HepG2 (cell line): ENCODE results near the gene VAMP8. TPM values are rescaled to one million over a fixed set of nuclear protein-coding genes. Genes with fewer than 3 reads are reported as not detected.
A peak's percentile ranks its signal among the peaks of the same experiment; 100 is the strongest.

ENCODE experiments used
- ATAC-seq: fragments of 200-7000 bp; cut with Tn5 transposase; 3 replicates; pipeline ENCODE4 v1.9.1; 2020; ENCODE audit warnings: mild to moderate bottlenecking, moderate library complexity
- BruUV-seq: library from RNA; stranded (reverse); fragments of 400-500 nt; replicated peaks from 2 replicates; lab custom pipeline; 2021; lab: Mats Ljungman, UMichigan
- CTCF ChIA-PET: fragments of 300-600 bp; formaldehyde crosslinking; extraction: SDS; loops from one replicate; lab custom pipeline; 2021; ENCODE audit warnings: low total read pairs, inconsistent platforms, low intra/inter-chr PET ratio; lab: Yijun Ruan, JAX
- POLR2A ChIA-PET: fragments of 350-600 bp; sonication (Branson Sonifier 250); formaldehyde crosslinking; loops from one replicate; lab custom pipeline; 2020; ENCODE audit warnings: antibody characterized with exemption, inconsistent platforms; lab: Yijun Ruan, JAX
- DNase-seq: peaks from one replicate; pipeline ENCODE4 v3.0.0-alpha.2; 2015; ENCODE audit warnings: low spot score
- FAIRE-seq: peaks from 3 replicates; lab custom pipeline; 2011; peaks lifted over from hg19 to GRCh38; lab: Jason Lieb, UNC
- H2AFZ ChIP-seq: one replicate; pipeline ENCODE4 v1.6.1; 2011; ENCODE audit warnings: low read length, inconsistent platforms
- H3K27ac ChIP-seq: fragments of 300-600 bp; 3 replicates; pipeline ENCODE4 v1.8.0; 2011; ENCODE audit warnings: mixed run types, mild to moderate bottlenecking, mixed read lengths, low read length, inconsistent platforms; ENCODE audit not compliant: insufficient read depth; ENCODE audit errors: extremely low read length
- H3K27me3 ChIP-seq, 2 experiments: fragments of 200-600 bp in 1 of 2; 2 replicates in 1 of 2; 3 replicates in 1 of 2; pipeline versions ENCODE4 v1.6.0 to v1.8.0; 2011; ENCODE audit warnings: low read length in 2 of 2, mild to moderate bottlenecking in 2 of 2, moderate library complexity in 2 of 2, inconsistent platforms in 1 of 2; ENCODE audit not compliant: insufficient read depth in 2 of 2, control insufficient read depth in 1 of 2
- H3K36me3 ChIP-seq, 2 experiments: fragments of 200-600 bp in 1 of 2; replicated peaks in 1 of 2; 2 replicates in 1 of 2; 3 replicates in 1 of 2; pipeline versions ENCODE4 v1.5.1 to v1.8.0; 2011; ENCODE audit warnings: low read length in 2 of 2, inconsistent platforms in 1 of 2; ENCODE audit not compliant: insufficient read depth in 2 of 2, control insufficient read depth in 1 of 2
- H3K4me1 ChIP-seq: 2 replicates; pipeline ENCODE4 v1.5.1; 2012; ENCODE audit warnings: low read length, inconsistent platforms; ENCODE audit not compliant: insufficient read depth
- H3K4me2 ChIP-seq: 2 replicates; pipeline ENCODE4 v1.6.0; 2011; ENCODE audit warnings: low read depth, low read length, inconsistent platforms
- H3K4me3 ChIP-seq, 3 experiments: fragments of 200-600 bp in 1 of 3; sonication (generic), shearing (Covaris generic) in 1 of 3; replicated peaks in 1 of 3; 2 replicates each; pipeline ENCODE4 v1.5.1; 2011 to 2016; ENCODE audit warnings: low read length in 3 of 3, inconsistent platforms in 2 of 3, low read depth in 2 of 3, mild to moderate bottlenecking in 2 of 3, control low read depth in 1 of 3, mixed read lengths in 1 of 3; ENCODE audit not compliant: insufficient read depth in 1 of 3
- H3K79me2 ChIP-seq: one replicate; pipeline ENCODE4 v1.6.1; 2011; ENCODE audit warnings: low read length, inconsistent platforms; ENCODE audit not compliant: insufficient read depth
- H3K9ac ChIP-seq: 2 replicates; pipeline ENCODE4 v1.6.0; 2011; ENCODE audit warnings: mild to moderate bottlenecking, low read depth, low read length, inconsistent platforms; ENCODE audit not compliant: insufficient read depth
- H3K9me3 ChIP-seq: 2 replicates; pipeline ENCODE4 v1.5.1; 2012; ENCODE audit warnings: mild to moderate bottlenecking, low read length
- H4K20me1 ChIP-seq: 2 replicates; pipeline ENCODE4 v1.6.0; 2011; ENCODE audit warnings: inconsistent platforms, mild to moderate bottlenecking, low read length, moderate library complexity; ENCODE audit not compliant: insufficient read depth
- FOXO1 ChIP-seq: sonication (generic); formaldehyde crosslinking; IDR thresholded peaks from 2 replicates; pipeline ENCODE4 v1.4.0; 2020; ENCODE audit warnings: missing genetic modification reagents
- NCOA2 ChIP-seq: sonication (generic); formaldehyde crosslinking; IDR thresholded peaks from 2 replicates; pipeline ENCODE4 v1.8.0; 2022; ENCODE audit warnings: inconsistent platforms
- NFRKB ChIP-seq: fragments of 450-650 bp; IDR thresholded peaks from 2 replicates; pipeline ENCODE4 v1.6.1; 2017
- POLR2AphosphoS5 ChIP-seq: IDR thresholded peaks from 2 replicates; pipeline ENCODE4 v1.6.1; 2012; ENCODE audit warnings: low read depth, low read length
- SP1 ChIP-seq, 2 experiments: fragments of 450-650 bp in 1 of 2; sonication (generic) in 1 of 2; formaldehyde crosslinking in 1 of 2; IDR thresholded peaks; 2 replicates each; pipeline versions ENCODE4 v1.4.0 to v1.6.1; 2016 to 2020; ENCODE audit warnings: missing genetic modification reagents in 1 of 2
- ZBTB20 ChIP-seq: sonication (generic); formaldehyde crosslinking; IDR thresholded peaks from 2 replicates; pipeline ENCODE4 v1.8.1; 2023; ENCODE audit warnings: missing genetic modification reagents, low read depth, mild to moderate bottlenecking, borderline replicate concordance
- ZNF335 ChIP-seq: sonication (generic); formaldehyde crosslinking; IDR thresholded peaks from 2 replicates; pipeline ENCODE4 v1.4.0; 2020; ENCODE audit warnings: missing genetic modification reagents
- ZNF709 ChIP-seq: sonication (generic); formaldehyde crosslinking; IDR thresholded peaks from 2 replicates; pipeline ENCODE4 v1.5.0; 2020; ENCODE audit warnings: mild to moderate bottlenecking, missing genetic modification reagents
- WGBS: methylation state at CpG from one replicate; pipeline ENCODE4 v1.1.6; 2017; ENCODE audit warnings: low lambda C conversion rate; 5-methylcytosine and 5-hydroxymethylcytosine counted together
- in situ Hi-C: cut with HindIII; loops from 2 replicates; pipeline ENCODE4 v1.10.0; 2017; ENCODE audit warnings: low pct_unique_long_range_greater_than_20kb; ENCODE audit not compliant: extremely low pct_ligation_motif_present
- intact Hi-C: fragments of 100-400 bp; cut with micrococcal nuclease; formaldehyde crosslinking; loops from one replicate; pipeline ENCODE4 v1.10.0; 2022; ENCODE audit not compliant: unreplicated experiment
- polyA plus RNA-seq, 8 experiments: library from polyadenylated mRNA; depleted of rRNA in 3 of 8; stranded (reverse) in 7 of 8; unstranded in 1 of 8; fragments of >200 nt; fragmentation: Illumina TruSeq in 4 of 8; extraction: Trizol in 4 of 8; gene quantifications; 2 replicates each; pipeline versions ENCODE4 v1.2.1 to v1.2.3, GENCODE V29; 2011 to 2016; ENCODE audit warnings: low read depth in 4 of 8, missing spikeins in 1 of 8, mixed read lengths in 1 of 8; ENCODE audit not compliant: insufficient read depth in 1 of 8
- total RNA-seq, 5 experiments: library from RNA; depleted of rRNA; stranded (reverse); fragments of >200 nt; fragmentation: Illumina TruSeq; extraction: Trizol; gene quantifications; 2 replicates each; pipeline ENCODE4 v1.2.3, GENCODE V29; 2016; ENCODE audit warnings: low read depth in 1 of 5
- TF ChIP-seq, protein P1 (sequence below): sonication (generic); formaldehyde crosslinking; IDR thresholded peaks from 2 replicates; pipeline ENCODE4 v1.4.0; 2020; ENCODE audit warnings: missing genetic modification reagents, borderline replicate concordance
- TF ChIP-seq, protein P2 (sequence below), 2 experiments: IDR thresholded peaks; 2 replicates each; pipeline ENCODE4 v1.6.1; 2011 to 2012; ENCODE audit warnings: low read length in 2 of 2, borderline replicate concordance in 1 of 2, low read depth in 1 of 2, mild to moderate bottlenecking in 1 of 2, moderate library complexity in 1 of 2

The VAMP8 gene
- total and polyA plus RNA-seq, 2 of the 13 experiments (the other 11 are each of a cell fraction or from before 2014, with no cell fraction given) = 83.3 to 157 TPM

DNA sequence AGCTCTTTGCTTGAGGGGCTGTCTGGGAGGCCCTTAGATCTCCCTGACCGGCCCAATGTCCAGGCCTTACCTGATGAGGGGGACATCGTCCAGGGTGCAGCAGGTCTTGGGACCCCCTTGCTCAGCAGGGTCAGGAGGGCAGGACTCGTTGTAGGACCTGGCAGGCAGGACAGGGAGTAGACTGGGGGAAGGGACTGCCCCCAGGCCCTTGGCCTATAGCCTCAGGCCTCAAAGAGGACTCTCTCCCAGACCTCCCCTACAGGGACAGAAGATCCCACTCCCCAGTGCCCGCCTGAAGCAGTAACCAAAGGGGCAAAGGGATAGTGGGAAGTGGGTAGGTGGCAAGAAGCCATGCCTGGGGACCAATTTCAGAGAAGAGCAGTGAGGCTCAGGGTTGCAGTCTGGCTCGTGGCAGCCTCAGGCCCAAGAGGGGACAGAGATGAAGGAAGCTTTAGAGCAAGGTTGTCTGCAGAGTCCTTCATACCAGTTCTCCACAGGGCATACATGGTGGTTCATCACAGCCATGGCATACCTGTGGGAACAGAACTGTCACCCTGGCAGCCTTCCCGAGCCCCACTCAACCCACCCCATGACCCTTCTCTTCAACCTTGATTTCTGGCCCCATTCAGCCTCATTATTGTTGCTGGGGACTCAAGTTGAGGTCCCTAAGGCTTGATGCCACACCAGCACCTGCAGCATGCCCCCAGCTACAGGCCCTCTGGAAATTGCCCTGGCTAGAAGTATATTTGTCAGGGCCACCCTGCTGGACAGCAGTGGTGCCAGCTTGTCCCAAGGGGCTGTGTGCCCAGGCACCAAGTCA is 23.8 kb downstream of the VAMP8 start (continued):
- TF ChIP-seq FOXO1 (CRISPR knock-in tag) = no peak
- no peak for TF ChIP-seq SP1 (IDR thresholded peaks at IDR 0.05)
- TF ChIP-seq SP1 (CRISPR knock-in tag; IDR thresholded peaks at IDR 0.05) = no peak
- 0 out of 2 replicates have a peak, but pooled peaks have one; percentile 10 for TF ChIP-seq ZBTB20
- TF ChIP-seq ZNF709 (CRISPR knock-in tag) = 0 out of 2 replicates have a peak, but pooled peaks have one; percentile 33
- TF ChIP-seq POLR2AphosphoS5 = 0 out of 2 replicates have a peak, but pooled peaks have one; percentile 15

DNA sequence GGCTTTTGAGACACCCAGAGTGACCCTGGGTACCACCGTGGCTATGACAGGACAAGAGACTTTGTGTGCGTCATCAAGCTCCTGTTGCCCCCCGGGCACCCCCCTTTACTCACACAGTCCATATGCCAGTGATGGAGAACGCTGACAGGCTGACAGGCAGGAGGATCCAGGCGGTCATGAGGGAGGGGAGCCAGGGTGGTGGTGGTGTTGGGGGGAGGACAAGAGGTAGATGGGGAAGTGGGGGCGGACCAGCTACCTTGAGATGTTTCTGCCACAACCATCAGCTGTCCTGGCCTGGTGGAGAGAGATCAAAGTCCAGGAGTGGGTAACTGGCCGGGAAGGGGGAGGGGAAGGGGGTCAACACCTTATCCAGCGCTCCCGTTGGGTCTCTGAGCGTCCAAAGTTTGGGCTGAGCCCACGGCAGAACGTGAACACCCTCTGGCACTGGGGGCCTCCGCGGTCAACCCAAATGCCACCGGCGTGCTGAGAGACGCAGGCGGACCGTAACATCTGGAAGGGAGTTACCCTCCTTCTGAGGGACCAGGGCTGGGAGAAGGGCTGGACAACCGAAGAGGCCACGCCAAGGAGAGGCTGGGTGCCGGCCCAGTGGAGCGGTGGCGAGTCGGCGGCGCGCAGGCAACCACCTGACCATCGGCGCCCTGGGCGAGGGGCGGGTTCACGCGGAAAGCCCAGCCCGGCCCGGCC is 24.5 kb downstream of the VAMP8 start:
- Histone ChIP-seq H3K4me2 (peak overlapping the region; percentile 93), H3K9me3 (no peaks in the 10 kb centered on the region), H2AFZ (no peak overlapping the region), H3K36me3 (peaks cover 7 to 33% of the 10 kb centered on the region in 2 experiments), H3K79me2 (peaks cover 48% of the 10 kb centered on the region), H3K4me3 (peak overlapping the region; percentile 84 to 98 (median 91)), H3K27ac (peak overlapping the region; percentile 80), H3K27me3 (no peaks in the 10 kb centered on the region; a peak in 1 of 5 replicates), H3K9ac (peak overlapping the region; percentile 94), H4K20me1 (no peaks in the 10 kb centered on the region), H3K4me1 (peaks cover 85% of the 10 kb centered on the region)
- FAIRE-seq = no peak
- in situ Hi-C loops (no loop called here), intact Hi-C loops (loop anchor here (1.0 kb wide), 3 partner anchors 17 to 41 kb away; partner anchors contain the start of genes GGCX and VAMP8)
- BruUV-seq = no TSS peak
- peak; percentile 49 for ATAC-seq
- 3% methylated on average over 14 of the region's 36 CpGs for WGBS
- DNase-seq = peak; percentile 61
- ChIA-PET POLR2A (interaction anchor here (0.8 to 25.9 kb wide), 12 partner anchors 4 to 248 kb away, joined by 3 to 795 read pairs (median 24); partner anchors contain the start of genes C2orf68, ELMOD3, GGCX and MAT2A), CTCF (no interaction called here)
- TF ChIP-seq NCOA2 (CRISPR knock-in tag) = peak; percentile 6; the same call in 1 of the 2 replicates
- TF ChIP-seq NFRKB = no peak
- TF ChIP-seq, protein P1, sequence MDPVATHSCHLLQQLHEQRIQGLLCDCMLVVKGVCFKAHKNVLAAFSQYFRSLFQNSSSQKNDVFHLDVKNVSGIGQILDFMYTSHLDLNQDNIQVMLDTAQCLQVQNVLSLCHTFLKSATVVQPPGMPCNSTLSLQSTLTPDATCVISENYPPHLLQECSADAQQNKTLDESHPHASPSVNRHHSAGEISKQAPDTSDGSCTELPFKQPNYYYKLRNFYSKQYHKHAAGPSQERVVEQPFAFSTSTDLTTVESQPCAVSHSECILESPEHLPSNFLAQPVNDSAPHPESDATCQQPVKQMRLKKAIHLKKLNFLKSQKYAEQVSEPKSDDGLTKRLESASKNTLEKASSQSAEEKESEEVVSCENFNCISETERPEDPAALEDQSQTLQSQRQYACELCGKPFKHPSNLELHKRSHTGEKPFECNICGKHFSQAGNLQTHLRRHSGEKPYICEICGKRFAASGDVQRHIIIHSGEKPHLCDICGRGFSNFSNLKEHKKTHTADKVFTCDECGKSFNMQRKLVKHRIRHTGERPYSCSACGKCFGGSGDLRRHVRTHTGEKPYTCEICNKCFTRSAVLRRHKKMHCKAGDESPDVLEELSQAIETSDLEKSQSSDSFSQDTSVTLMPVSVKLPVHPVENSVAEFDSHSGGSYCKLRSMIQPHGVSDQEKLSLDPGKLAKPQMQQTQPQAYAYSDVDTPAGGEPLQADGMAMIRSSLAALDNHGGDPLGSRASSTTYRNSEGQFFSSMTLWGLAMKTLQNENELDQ (CRISPR knock-in tag) = no peak
- TF ChIP-seq, protein P2, sequence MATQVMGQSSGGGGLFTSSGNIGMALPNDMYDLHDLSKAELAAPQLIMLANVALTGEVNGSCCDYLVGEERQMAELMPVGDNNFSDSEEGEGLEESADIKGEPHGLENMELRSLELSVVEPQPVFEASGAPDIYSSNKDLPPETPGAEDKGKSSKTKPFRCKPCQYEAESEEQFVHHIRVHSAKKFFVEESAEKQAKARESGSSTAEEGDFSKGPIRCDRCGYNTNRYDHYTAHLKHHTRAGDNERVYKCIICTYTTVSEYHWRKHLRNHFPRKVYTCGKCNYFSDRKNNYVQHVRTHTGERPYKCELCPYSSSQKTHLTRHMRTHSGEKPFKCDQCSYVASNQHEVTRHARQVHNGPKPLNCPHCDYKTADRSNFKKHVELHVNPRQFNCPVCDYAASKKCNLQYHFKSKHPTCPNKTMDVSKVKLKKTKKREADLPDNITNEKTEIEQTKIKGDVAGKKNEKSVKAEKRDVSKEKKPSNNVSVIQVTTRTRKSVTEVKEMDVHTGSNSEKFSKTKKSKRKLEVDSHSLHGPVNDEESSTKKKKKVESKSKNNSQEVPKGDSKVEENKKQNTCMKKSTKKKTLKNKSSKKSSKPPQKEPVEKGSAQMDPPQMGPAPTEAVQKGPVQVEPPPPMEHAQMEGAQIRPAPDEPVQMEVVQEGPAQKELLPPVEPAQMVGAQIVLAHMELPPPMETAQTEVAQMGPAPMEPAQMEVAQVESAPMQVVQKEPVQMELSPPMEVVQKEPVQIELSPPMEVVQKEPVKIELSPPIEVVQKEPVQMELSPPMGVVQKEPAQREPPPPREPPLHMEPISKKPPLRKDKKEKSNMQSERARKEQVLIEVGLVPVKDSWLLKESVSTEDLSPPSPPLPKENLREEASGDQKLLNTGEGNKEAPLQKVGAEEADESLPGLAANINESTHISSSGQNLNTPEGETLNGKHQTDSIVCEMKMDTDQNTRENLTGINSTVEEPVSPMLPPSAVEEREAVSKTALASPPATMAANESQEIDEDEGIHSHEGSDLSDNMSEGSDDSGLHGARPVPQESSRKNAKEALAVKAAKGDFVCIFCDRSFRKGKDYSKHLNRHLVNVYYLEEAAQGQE (IDR thresholded peaks at IDR 0.05; ENCODE audit: borderline replicate concordance in 1 of 2, low read depth in 1 of 2, low read length in 2 of 2) = no peak; a peak in 1 of 4 replicates
- no peak; the same call in 1 of the 2 replicates for TF ChIP-seq ZNF335 (CRISPR knock-in tag)
